WI38 (cell line): Measurements from ENCODE around the gene TXNRD1.

ENCODE experiments used
- H3K4me3 ChIP-seq: 2 replicates; pipeline ENCODE4 v1.5.1; 2011; ENCODE audit warnings: low read depth, mild to moderate bottlenecking, control low read depth, low read length
- CTCF ChIP-seq: IDR thresholded peaks from 2 replicates; pipeline ENCODE4 v1.5.1; 2012; ENCODE audit warnings: low read depth, mild to moderate bottlenecking, control low read depth, low read length

TXNRD1 gene

GRCh38 chr12:104190641-104191176 lies 24.9 kb upstream of the TXNRD1 start:
- H3K4me3 ChIP-seq: no peak overlapping the region
- no peak for TF ChIP-seq CTCF

- H3K4me3 ChIP-seq: no peak overlapping the region
- TF ChIP-seq CTCF: no peak
Measured at GRCh38 chr12:104197264-104197663, 18.3 kb upstream of the TXNRD1 start.

- H3K4me3 ChIP-seq: no peak overlapping the region
- no peak for TF ChIP-seq CTCF
Measured at GRCh38 chr12:104199964-104200363, 15.6 kb upstream of the TXNRD1 start.

GRCh38 chr12:104201238-104202001 lies 14.2 kb upstream of the TXNRD1 start:
- TF ChIP-seq CTCF: peak; percentile 81
- no peak overlapping the region for H3K4me3 ChIP-seq

GRCh38 chr12:104204690-104205480 lies 10.7 kb upstream of the TXNRD1 start:
- H3K4me3 ChIP-seq: no peak overlapping the region
- no peak for TF ChIP-seq CTCF

- TF ChIP-seq CTCF: no peak
- no peak overlapping the region for H3K4me3 ChIP-seq
Measured at GRCh38 chr12:104207416-104208205, 8.0 kb upstream of the TXNRD1 start.
